ENCODE results near the gene ACIN1.

Gene ACIN1

GRCh38 chr14:23119363-23120327 lies 24.7 kb upstream of the ACIN1 start:
- WGBS = 76% methylated on average over 14 of the region's 16 CpGs
- H4K91ac ChIP-seq (ENCODE audit: low read length) = no peak overlapping the region
- H2BK120ac ChIP-seq (ENCODE audit: low read depth, low read length) = no peak overlapping the region
- no peak overlapping the region for H3K23ac ChIP-seq (ENCODE audit: low read length in 2 of 2)
- no peaks in the 10 kb centered on the region for H3K27me3 ChIP-seq (ENCODE audit: control insufficient read depth in 1 of 2, insufficient read depth in 1 of 2, low read length in 2 of 2)
- no peak overlapping the region for H3K4ac ChIP-seq (ENCODE audit: low read depth in 1 of 2, low read length in 2 of 2)
- no peaks in the 10 kb centered on the region for H3K79me1 ChIP-seq (replicated peaks; ENCODE audit: low read length, poor library complexity, severe bottlenecking)
- H4K8ac ChIP-seq (ENCODE audit: low read length) = no peak overlapping the region
- no peak overlapping the region for H3K14ac ChIP-seq (ENCODE audit: low read length in 2 of 2)
- no peak overlapping the region for H3K27ac ChIP-seq (ENCODE audit: low read length, poor library complexity, severe bottlenecking)
- no peak overlapping the region for H2BK15ac ChIP-seq (ENCODE audit: low read depth, poor library complexity, severe bottlenecking)
- H2AK5ac ChIP-seq (ENCODE audit: low read length, severe bottlenecking) = no peak overlapping the region
- H3K4me1 ChIP-seq (ENCODE audit: control insufficient read depth, insufficient read depth, low read depth, low read length) = peaks cover 21% of the 10 kb centered on the region
- no peak overlapping the region for H2BK12ac ChIP-seq (ENCODE audit: low read length in 2 of 2)
- no peaks in the 10 kb centered on the region for H3K9me3 ChIP-seq (ENCODE audit: control insufficient read depth, low read length)
- no peak overlapping the region for H3K9ac ChIP-seq (ENCODE audit: low read length)
- no peak overlapping the region for H2AFZ ChIP-seq (ENCODE audit: low read depth, low read length)
- H3K36me3 ChIP-seq (ENCODE audit: control insufficient read depth in 1 of 2, insufficient read depth in 2 of 2, low read depth in 1 of 2, low read length in 2 of 2) = no peaks in the 10 kb centered on the region
- no peak for DNase-seq
- no peak overlapping the region for H3K18ac ChIP-seq (ENCODE audit: low read depth in 1 of 2, low read length in 2 of 2)
- no peak overlapping the region for H2BK5ac ChIP-seq (ENCODE audit: low read depth, low read length, poor library complexity, severe bottlenecking)
- H3K4me2 ChIP-seq (ENCODE audit: low read length, poor library complexity, severe bottlenecking) = no peak overlapping the region
- no peak overlapping the region for H3K4me3 ChIP-seq (ENCODE audit: insufficient read depth in 1 of 2, low read depth in 1 of 2, low read length in 2 of 2)

- H3K79me1 ChIP-seq (replicated peaks; ENCODE audit: low read length, poor library complexity, severe bottlenecking) = no peaks in the 10 kb centered on the region
- no peak within 1 kb of the TSS for H3K14ac ChIP-seq (ENCODE audit: low read length in 2 of 2)
- no peak within 1 kb of the TSS for H3K27ac ChIP-seq (ENCODE audit: low read length, poor library complexity, severe bottlenecking)
- H2AFZ ChIP-seq (ENCODE audit: low read depth, low read length) = no peak within 1 kb of the TSS
- no peaks in the 10 kb centered on the region for H3K36me3 ChIP-seq (ENCODE audit: control insufficient read depth in 1 of 2, insufficient read depth in 2 of 2, low read depth in 1 of 2, low read length in 2 of 2)
- no peak within 1 kb of the TSS for H3K4me2 ChIP-seq (ENCODE audit: low read length, poor library complexity, severe bottlenecking)
- no peak within 1 kb of the TSS for H2BK15ac ChIP-seq (ENCODE audit: low read depth, poor library complexity, severe bottlenecking)
- H2BK5ac ChIP-seq (ENCODE audit: low read depth, low read length, poor library complexity, severe bottlenecking) = no peak within 1 kb of the TSS
- no peak within 1 kb of the TSS for H3K4ac ChIP-seq (ENCODE audit: low read depth in 1 of 2, low read length in 2 of 2)
- no peaks in the 10 kb centered on the region for H3K9me3 ChIP-seq (ENCODE audit: control insufficient read depth, low read length)
- H2AK5ac ChIP-seq (ENCODE audit: low read length, severe bottlenecking) = no peak within 1 kb of the TSS
- H3K9ac ChIP-seq (ENCODE audit: low read length) = no peak within 1 kb of the TSS
- H2BK120ac ChIP-seq (ENCODE audit: low read depth, low read length) = no peak within 1 kb of the TSS
- WGBS = 93% methylated on average over 28 of the region's 32 CpGs
- H2BK12ac ChIP-seq (ENCODE audit: low read length in 2 of 2) = peak within 1 kb of the TSS in 1 of 2 experiments; percentile 69
- no peak for DNase-seq
- H3K4me3 ChIP-seq (ENCODE audit: insufficient read depth in 1 of 2, low read depth in 1 of 2, low read length in 2 of 2) = no peak within 1 kb of the TSS
- no peak within 1 kb of the TSS for H3K18ac ChIP-seq (ENCODE audit: low read depth in 1 of 2, low read length in 2 of 2)
- no peaks in the 10 kb centered on the region for H3K27me3 ChIP-seq (ENCODE audit: control insufficient read depth in 1 of 2, insufficient read depth in 1 of 2, low read length in 2 of 2)
- peaks cover 27% of the 10 kb centered on the region for H3K4me1 ChIP-seq (ENCODE audit: control insufficient read depth, insufficient read depth, low read depth, low read length)
- no peak within 1 kb of the TSS for H4K8ac ChIP-seq (ENCODE audit: low read length)
- H4K91ac ChIP-seq (ENCODE audit: low read length) = no peak within 1 kb of the TSS
- H3K23ac ChIP-seq (ENCODE audit: low read length in 2 of 2) = no peak within 1 kb of the TSS
Measured at GRCh38 chr14:23118506-23119362, 23.8 kb upstream of the ACIN1 start, which contains the start of gene CEBPE. TSS of gene CEBPE (minus strand) at chr14:23119255. CDS start at chr14:23119091, 164 bp downstream.

- WGBS = 95% methylated on average over 32 of the region's 32 CpGs
- Histone ChIP-seq H4K8ac (ENCODE audit: low read length) (no peak overlapping the region), H2AFZ (ENCODE audit: low read depth, low read length) (no peak overlapping the region), H3K4ac (ENCODE audit: low read depth in 1 of 2, low read length in 2 of 2) (no peak overlapping the region), H2BK12ac (ENCODE audit: low read length in 2 of 2) (no peak overlapping the region), H3K9me3 (ENCODE audit: control insufficient read depth, low read length) (no peaks in the 10 kb centered on the region), H3K14ac (ENCODE audit: low read length in 2 of 2) (no peak overlapping the region), H3K27me3 (ENCODE audit: control insufficient read depth in 1 of 2, insufficient read depth in 1 of 2, low read length in 2 of 2) (no peaks in the 10 kb centered on the region), H3K23ac (ENCODE audit: low read length in 2 of 2) (no peak overlapping the region), H3K27ac (ENCODE audit: low read length, poor library complexity, severe bottlenecking) (no peak overlapping the region), H3K36me3 (ENCODE audit: control insufficient read depth in 1 of 2, insufficient read depth in 2 of 2, low read depth in 1 of 2, low read length in 2 of 2) (no peaks in the 10 kb centered on the region), H2BK120ac (ENCODE audit: low read depth, low read length) (no peak overlapping the region), H2BK5ac (ENCODE audit: low read depth, low read length, poor library complexity, severe bottlenecking) (no peak overlapping the region), H3K4me3 (ENCODE audit: insufficient read depth in 1 of 2, low read depth in 1 of 2, low read length in 2 of 2) (no peak overlapping the region), H3K4me1 (ENCODE audit: control insufficient read depth, insufficient read depth, low read depth, low read length) (peaks cover 37% of the 10 kb centered on the region), H3K9ac (ENCODE audit: low read length) (no peak overlapping the region), H3K4me2 (ENCODE audit: low read length, poor library complexity, severe bottlenecking) (no peak overlapping the region), H2AK5ac (ENCODE audit: low read length, severe bottlenecking) (no peak overlapping the region), H4K91ac (ENCODE audit: low read length) (no peak overlapping the region), H3K18ac (ENCODE audit: low read depth in 1 of 2, low read length in 2 of 2) (no peak overlapping the region), H2BK15ac (ENCODE audit: low read depth, poor library complexity, severe bottlenecking) (no peak overlapping the region), H3K79me1 (replicated peaks; ENCODE audit: low read length, poor library complexity, severe bottlenecking) (no peaks in the 10 kb centered on the region)
- DNase-seq = no peak
Measured at GRCh38 chr14:23117371-23118020, 22.6 kb upstream of the ACIN1 start.
